ENCODE measurements around the gene RPS27L. TPM values are rescaled to one million over a fixed set of nuclear protein-coding genes. Genes with fewer than 3 reads are reported as not detected.
"Not testable (repeated sequence)": the region's sequence is repeated elsewhere in the genome, so short reads cannot be mapped to it uniquely, and the experiment has no call there.

The RPS27L gene
- total RNA-seq, 1 donor from 2014 or later, result 176 TPM

DNA sequence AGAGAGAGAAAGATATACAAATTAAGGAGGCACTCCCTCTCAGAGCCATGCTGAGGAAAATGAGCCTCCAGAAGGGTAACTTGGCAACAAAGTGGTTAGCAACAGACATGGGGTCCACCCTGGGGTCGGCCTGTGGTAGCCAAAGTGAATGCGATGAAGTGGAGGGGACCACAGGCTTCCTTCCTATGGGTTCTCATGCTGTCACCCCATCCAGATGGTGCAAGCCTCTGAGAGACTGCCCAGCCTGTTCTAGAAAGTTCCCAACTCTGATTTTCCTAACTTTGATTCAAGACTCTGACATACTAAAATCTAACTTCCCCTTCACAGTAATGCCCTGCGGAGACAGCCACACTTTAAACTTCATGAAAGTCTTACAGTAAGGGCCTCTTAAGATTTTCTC is 53.9 kb downstream of the RPS27L start:
- DNase-seq (ENCODE audit: low read depth), result no peak

DNA sequence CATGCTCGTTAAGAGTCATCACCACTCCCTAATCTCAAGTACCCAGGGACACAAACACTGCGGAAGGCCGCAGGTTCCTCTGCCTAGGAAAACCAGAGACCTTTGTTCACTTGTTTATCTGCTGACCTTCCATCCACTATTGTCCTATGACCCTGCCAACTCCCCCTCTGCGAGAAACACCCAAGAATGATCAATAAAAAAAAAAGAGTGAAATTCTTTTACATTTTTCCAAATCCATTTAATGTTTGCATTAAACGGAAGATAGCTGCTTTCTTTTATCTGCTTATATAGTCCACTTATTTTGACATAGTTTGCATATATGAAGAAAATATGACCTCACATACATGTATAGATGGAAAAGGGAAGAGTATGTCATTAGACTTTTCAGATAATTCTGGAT is 57.7 kb downstream of the RPS27L start:
- not testable (repeated sequence) for DNase-seq (ENCODE audit: low read depth)

DNA sequence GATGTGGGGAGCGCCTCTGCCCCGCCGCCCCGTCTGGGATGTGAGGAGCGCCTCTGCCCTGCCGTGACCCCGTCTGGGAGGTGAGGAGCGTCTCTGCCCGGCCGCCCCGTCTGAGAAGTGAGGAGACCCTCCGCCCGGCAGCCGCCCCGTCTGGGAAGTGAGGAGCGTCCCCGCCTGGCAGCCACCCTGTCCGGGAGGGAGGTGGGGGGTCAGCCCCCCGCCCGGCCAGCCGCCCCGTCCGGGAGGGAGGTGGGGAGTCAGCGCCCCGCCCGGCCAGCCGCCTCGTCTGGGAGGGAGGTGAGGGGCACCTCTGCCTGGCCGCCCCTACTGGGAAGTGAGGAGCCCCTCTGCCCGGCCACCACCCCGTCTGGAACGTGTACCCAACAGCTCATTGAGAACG is 58.4 kb downstream of the RPS27L start:
- not testable (repeated sequence) for DNase-seq (ENCODE audit: low read depth)

Other genes with a start within 250 kb of the RPS27L start
- 4,103 and 4,525 TPM in 2 replicates for gene TPM1, start 114.7 kb downstream of the RPS27L start, total RNA-seq
- 22.3 and 27.5 TPM in 2 replicates for gene LACTB, start 35.6 kb downstream of the RPS27L start, total RNA-seq
- gene RAB8B, start 32.1 kb upstream of the RPS27L start, total RNA-seq, result 16.4 and 24.0 TPM in 2 replicates
- gene APH1B, start 120.1 kb upstream of the RPS27L start, total RNA-seq, result 15.2 and 19.7 TPM in 2 replicates
- 0.26 and 0.62 TPM in 2 replicates for gene CA12, start 224.4 kb upstream of the RPS27L start, total RNA-seq

Data from myocyte (in vitro differentiated cells).